ENCODE measurements around the gene FBXL17. TPM values are rescaled to one million over a fixed set of nuclear protein-coding genes. Genes with fewer than 3 reads are reported as not detected.

The FBXL17 gene
- total RNA-seq, 2 experiments from 2014 or later = 3.1 to 6.6 TPM

- Mint-ChIP-seq H3K27me3 (no peaks in the 10 kb centered on the region), H3K36me3 (ENCODE audit: low read depth) (peaks cover 10% of the 10 kb centered on the region), H3K9me3 (ENCODE audit: low read depth) (no peaks in the 10 kb centered on the region), H3K4me1 (no peaks in the 10 kb centered on the region), H3K4me3 (no peak overlapping the region), H3K27ac (no peak overlapping the region)
- intact Hi-C loops (cut with DNase I, micrococcal nuclease) = no loop called here
- CTCF ChIA-PET = no interaction called here
- DNase-seq (no peak), ATAC-seq (no peak)
- POLR2A ChIA-PET = no interaction called here
These were observed 236.5 kb downstream of the FBXL17 start for GRCh38 chr5:108145351-108145750.

GRCh38 chr5:108144332-108144731, 237.6 kb downstream of the FBXL17 start:
- intact Hi-C loops (cut with DNase I, micrococcal nuclease) = no loop called here
- H3K27ac Mint-ChIP-seq = no peak overlapping the region
- no peaks in the 10 kb centered on the region for H3K4me1 Mint-ChIP-seq
- CTCF ChIA-PET = no interaction called here
- DNase-seq = no peak
- no peaks in the 10 kb centered on the region for H3K27me3 Mint-ChIP-seq
- no peaks in the 10 kb centered on the region for H3K9me3 Mint-ChIP-seq (ENCODE audit: low read depth)
- ATAC-seq = no peak
- POLR2A ChIA-PET = no interaction called here
- no peak overlapping the region for H3K4me3 Mint-ChIP-seq
- H3K36me3 Mint-ChIP-seq (ENCODE audit: low read depth) = peaks cover 10% of the 10 kb centered on the region

GRCh38 chr5:108143581-108143980, 238.3 kb downstream of the FBXL17 start:
- POLR2A ChIA-PET = no interaction called here

GRCh38 chr5:108141676-108142075, 240.2 kb downstream of the FBXL17 start:
- ChIA-PET CTCF (no interaction called here), POLR2A (no interaction called here)
- Mint-ChIP-seq H3K36me3 (ENCODE audit: low read depth) (peaks cover 4% of the 10 kb centered on the region), H3K27me3 (no peaks in the 10 kb centered on the region), H3K4me3 (no peak overlapping the region), H3K27ac (no peak overlapping the region), H3K4me1 (no peaks in the 10 kb centered on the region), H3K9me3 (ENCODE audit: low read depth) (no peaks in the 10 kb centered on the region)
- DNase-seq (peak; percentile 6), ATAC-seq (peak; percentile 81)
- intact Hi-C loops (cut with DNase I, micrococcal nuclease) = no loop called here

More at GRCh38 chr5:108143581-108143980, 238.3 kb downstream of the FBXL17 start:
- Mint-ChIP-seq H3K4me3 (no peak overlapping the region), H3K4me1 (no peaks in the 10 kb centered on the region), H3K36me3 (ENCODE audit: low read depth) (peaks cover 10% of the 10 kb centered on the region), H3K27ac (no peak overlapping the region), H3K9me3 (ENCODE audit: low read depth) (no peaks in the 10 kb centered on the region), H3K27me3 (no peaks in the 10 kb centered on the region)
- ATAC-seq (no peak), DNase-seq (no peak)
- CTCF ChIA-PET = no interaction called here
- intact Hi-C loops (cut with DNase I, micrococcal nuclease) = no loop called here

- no peak for DNase-seq
- no peaks in the 10 kb centered on the region for H3K27me3 Mint-ChIP-seq
- POLR2A ChIA-PET = no interaction called here
- H3K9me3 Mint-ChIP-seq (ENCODE audit: low read depth) = no peaks in the 10 kb centered on the region
- H3K27ac Mint-ChIP-seq = no peak overlapping the region
- no peaks in the 10 kb centered on the region for H3K36me3 Mint-ChIP-seq (ENCODE audit: low read depth)
- ATAC-seq = no peak
- no peaks in the 10 kb centered on the region for H3K4me1 Mint-ChIP-seq
- CTCF ChIA-PET = interaction anchor here (0.6 kb wide), 2 partner anchors 51 to 76 kb away, joined by 3 read pairs; no protein-coding TSS in a partner anchor
- no peak overlapping the region for H3K4me3 Mint-ChIP-seq
- intact Hi-C loops (cut with DNase I, micrococcal nuclease) = no loop called here
These were observed 245.4 kb downstream of the FBXL17 start for GRCh38 chr5:108136493-108136892.

GRCh38 chr5:108129129-108129528, 252.8 kb downstream of the FBXL17 start:
- H3K27ac Mint-ChIP-seq = no peak overlapping the region
- H3K4me1 Mint-ChIP-seq = no peaks in the 10 kb centered on the region
- H3K9me3 Mint-ChIP-seq (ENCODE audit: low read depth) = no peaks in the 10 kb centered on the region
- ATAC-seq (no peak), DNase-seq (no peak)
- no peaks in the 10 kb centered on the region for H3K36me3 Mint-ChIP-seq (ENCODE audit: low read depth)
- CTCF ChIA-PET = interaction anchor here (0.9 kb wide), 1 partner anchor 176 kb away, joined by 3 read pairs; no protein-coding TSS in a partner anchor
- intact Hi-C loops (cut with DNase I, micrococcal nuclease) = no loop called here
- H3K4me3 Mint-ChIP-seq = no peak overlapping the region
- POLR2A ChIA-PET = no interaction called here
- H3K27me3 Mint-ChIP-seq = no peaks in the 10 kb centered on the region

- Mint-ChIP-seq H3K4me1 (no peaks in the 10 kb centered on the region), H3K27me3 (no peaks in the 10 kb centered on the region), H3K27ac (no peak overlapping the region), H3K9me3 (ENCODE audit: low read depth) (no peaks in the 10 kb centered on the region), H3K36me3 (ENCODE audit: low read depth) (no peaks in the 10 kb centered on the region), H3K4me3 (no peak overlapping the region)
- no peak for DNase-seq
- ChIA-PET CTCF (interaction anchor here (0.9 kb wide), 1 partner anchor 10 kb away, joined by 3 read pairs; no protein-coding TSS in a partner anchor), POLR2A (no interaction called here)
- no peak for ATAC-seq
- intact Hi-C loops (cut with DNase I, micrococcal nuclease) = no loop called here
These were observed 256.0 kb downstream of the FBXL17 start for GRCh38 chr5:108125771-108126511.

- ChIA-PET CTCF (interaction anchor here (0.7 kb wide), 1 partner anchor 151 kb away, joined by 3 read pairs; no protein-coding TSS in a partner anchor), POLR2A (no interaction called here)
- Mint-ChIP-seq H3K4me3 (no peak overlapping the region), H3K4me1 (no peaks in the 10 kb centered on the region), H3K27ac (no peak overlapping the region), H3K27me3 (no peaks in the 10 kb centered on the region), H3K9me3 (ENCODE audit: low read depth) (no peaks in the 10 kb centered on the region), H3K36me3 (ENCODE audit: low read depth) (no peaks in the 10 kb centered on the region)
- intact Hi-C loops (cut with DNase I, micrococcal nuclease) = no loop called here
- ATAC-seq = no peak
- no peak for DNase-seq
These were observed 257.3 kb downstream of the FBXL17 start for GRCh38 chr5:108124596-108124995.

GRCh38 chr5:108122702-108123101, 259.2 kb downstream of the FBXL17 start:
- H3K4me3 Mint-ChIP-seq = no peak overlapping the region
- no peaks in the 10 kb centered on the region for H3K36me3 Mint-ChIP-seq (ENCODE audit: low read depth)
- ChIA-PET POLR2A (no interaction called here), CTCF (no interaction called here)
- H3K27me3 Mint-ChIP-seq = no peaks in the 10 kb centered on the region
- H3K9me3 Mint-ChIP-seq (ENCODE audit: low read depth) = no peaks in the 10 kb centered on the region
- intact Hi-C loops (cut with DNase I, micrococcal nuclease) = no loop called here
- DNase-seq (no peak), ATAC-seq (no peak)
- no peak overlapping the region for H3K27ac Mint-ChIP-seq
- no peaks in the 10 kb centered on the region for H3K4me1 Mint-ChIP-seq

GRCh38 chr5:108118813-108119514, 262.9 kb downstream of the FBXL17 start:
- peaks cover 3% of the 10 kb centered on the region for H3K36me3 Mint-ChIP-seq (ENCODE audit: low read depth)
- H3K27ac Mint-ChIP-seq = no peak overlapping the region
- H3K4me1 Mint-ChIP-seq = no peaks in the 10 kb centered on the region
- intact Hi-C loops (cut with DNase I, micrococcal nuclease) = no loop called here
- POLR2A ChIA-PET = no interaction called here
- H3K27me3 Mint-ChIP-seq = no peaks in the 10 kb centered on the region
- H3K4me3 Mint-ChIP-seq = no peak overlapping the region
- CTCF ChIA-PET = no interaction called here
- DNase-seq = no peak
- H3K9me3 Mint-ChIP-seq (ENCODE audit: low read depth) = no peaks in the 10 kb centered on the region
- no peak for ATAC-seq

GRCh38 chr5:108115673-108116072, 266.2 kb downstream of the FBXL17 start:
- POLR2A ChIA-PET = no interaction called here
- intact Hi-C loops (cut with DNase I, micrococcal nuclease) = no loop called here
- no peaks in the 10 kb centered on the region for H3K9me3 Mint-ChIP-seq (ENCODE audit: low read depth)
- no peaks in the 10 kb centered on the region for H3K27me3 Mint-ChIP-seq
- DNase-seq (no peak), ATAC-seq (no peak)
- H3K4me3 Mint-ChIP-seq = no peak overlapping the region
- H3K36me3 Mint-ChIP-seq (ENCODE audit: low read depth) = peaks cover 5% of the 10 kb centered on the region
- no peaks in the 10 kb centered on the region for H3K4me1 Mint-ChIP-seq
- H3K27ac Mint-ChIP-seq = no peak overlapping the region
- CTCF ChIA-PET = interaction anchor here (0.9 to 1.0 kb wide), 2 partner anchors 10 to 13 kb away, joined by 3 read pairs; no protein-coding TSS in a partner anchor

- peaks cover 7% of the 10 kb centered on the region for H3K36me3 Mint-ChIP-seq (ENCODE audit: low read depth)
- POLR2A ChIA-PET = no interaction called here
- no peak overlapping the region for H3K27ac Mint-ChIP-seq
- intact Hi-C loops (cut with DNase I, micrococcal nuclease) = no loop called here
- H3K9me3 Mint-ChIP-seq (ENCODE audit: low read depth) = no peaks in the 10 kb centered on the region
- ATAC-seq (no peak), DNase-seq (no peak)
- CTCF ChIA-PET = no interaction called here
- no peaks in the 10 kb centered on the region for H3K27me3 Mint-ChIP-seq
- H3K4me1 Mint-ChIP-seq = no peaks in the 10 kb centered on the region
- no peak overlapping the region for H3K4me3 Mint-ChIP-seq
These were observed 267.9 kb downstream of the FBXL17 start for GRCh38 chr5:108113950-108114349.
